ENCODE data around the gene METTL17.
A peak's percentile ranks its signal among the peaks of the same experiment; 100 is the strongest.
"Not testable (repeated sequence)": the region's sequence is repeated elsewhere in the genome, so short reads cannot be mapped to it uniquely, and the experiment has no call there.

Gene METTL17

DNA sequence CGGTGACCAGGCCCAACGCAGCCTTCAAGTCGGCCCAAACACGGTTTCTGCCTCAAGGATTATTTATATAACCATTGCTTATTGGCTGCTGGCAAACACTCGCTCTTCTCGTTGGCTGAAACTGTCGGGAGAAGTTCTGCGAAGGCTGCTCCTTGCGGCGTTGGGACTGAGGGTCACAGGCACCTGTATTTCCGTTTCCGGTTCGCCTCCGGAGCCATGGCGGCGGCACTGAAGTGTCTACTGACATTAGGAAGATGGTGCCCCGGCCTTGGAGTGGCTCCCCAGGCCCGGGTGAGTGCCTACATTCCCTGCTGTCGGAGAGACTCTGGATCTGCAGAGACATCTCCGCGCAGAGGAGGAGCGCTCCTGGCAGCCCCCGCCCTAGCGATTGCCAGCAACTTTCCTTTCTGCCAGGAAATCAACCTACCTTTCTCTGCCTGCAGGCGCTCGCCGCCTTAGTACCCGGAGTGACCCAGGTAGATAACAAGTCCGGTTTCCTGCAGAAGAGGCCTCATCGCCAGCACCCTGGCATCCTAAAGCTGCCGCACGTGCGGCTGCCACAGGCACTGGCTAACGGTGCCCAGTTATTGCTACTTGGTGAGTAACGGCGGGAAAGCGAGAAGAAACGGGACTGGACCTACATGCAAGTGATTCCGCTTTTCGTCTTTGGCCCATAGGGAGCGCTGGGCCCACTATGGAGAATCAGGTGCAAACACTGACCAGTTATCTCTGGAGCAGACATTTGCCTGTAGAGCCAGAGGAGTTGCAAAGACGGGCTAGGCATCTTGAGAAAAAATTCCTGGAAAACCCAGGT, at the start of gene METTL17:
METTL17 (plus strand) TSS at position 194 of the 814 bp plus-strand sequence; CDS start at position 217, 23 bp downstream.
- Histone ChIP-seq H3K4me3 (ENCODE audit: low read depth in 1 of 2, low read length in 1 of 2) (peak within 1 kb of the TSS; percentile 85 to 90), H3K27me3 (no peaks in the 10 kb centered on the region), H3K4me1 (ENCODE audit: control insufficient read depth in 1 of 2, insufficient read depth in 1 of 2, low read depth in 1 of 2, low read length in 1 of 2) (peaks cover 8 to 56% of the 10 kb centered on the region in 2 experiments), H3K27ac (peak within 1 kb of the TSS; percentile 81), H3K9me3 (no peaks in the 10 kb centered on the region), H3K36me3 (peaks cover 31% of the 10 kb centered on the region)
- no peak for TF ChIP-seq CTCF (IDR thresholded peaks at IDR 0.05)

- not testable (repeated sequence) for H3K27ac ChIP-seq; H3K4me3 ChIP-seq (ENCODE audit: low read depth in 1 of 2, low read length in 1 of 2)
Measured at GRCh38 chr14:20945146-20945545, 44.6 kb upstream of the METTL17 start.

DNA sequence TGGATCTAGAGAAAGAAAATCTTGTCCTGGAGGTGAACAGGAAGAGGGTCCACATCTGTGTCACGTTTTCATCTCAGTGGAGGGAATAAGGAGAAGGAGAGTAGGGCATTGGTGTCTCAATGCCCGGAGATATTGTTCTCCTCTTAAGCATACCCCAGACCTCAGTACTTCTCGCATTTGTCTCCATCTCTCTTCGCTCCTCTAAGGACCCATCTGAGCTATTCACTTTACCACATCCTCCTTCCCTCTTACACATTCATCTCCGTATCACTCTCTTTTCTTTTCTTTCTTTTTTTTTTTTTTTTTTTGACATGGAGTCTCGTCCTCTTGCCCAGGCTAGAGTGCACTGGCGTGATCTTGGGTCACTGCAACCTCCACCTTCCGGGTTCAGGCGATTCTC, 43.1 kb upstream of the METTL17 start:
- H3K27ac ChIP-seq; H3K36me3 ChIP-seq; H3K4me3 ChIP-seq (ENCODE audit: low read depth in 1 of 2, low read length in 1 of 2); H3K27me3 ChIP-seq; H3K9me3 ChIP-seq: not testable (repeated sequence)
- H3K4me1 ChIP-seq (ENCODE audit: control insufficient read depth in 1 of 2, insufficient read depth in 1 of 2, low read depth in 1 of 2, low read length in 1 of 2): peaks cover 2 to 17% of the 10 kb centered on the region in 2 experiments

More at GRCh38 chr14:20945146-20945545, 44.6 kb upstream of the METTL17 start:
- H3K9me3 ChIP-seq, H3K27me3 ChIP-seq, H3K36me3 ChIP-seq: not testable (repeated sequence)
- peaks cover 2 to 20% of the 10 kb centered on the region in 2 experiments for H3K4me1 ChIP-seq (ENCODE audit: control insufficient read depth in 1 of 2, insufficient read depth in 1 of 2, low read depth in 1 of 2, low read length in 1 of 2)

DNA sequence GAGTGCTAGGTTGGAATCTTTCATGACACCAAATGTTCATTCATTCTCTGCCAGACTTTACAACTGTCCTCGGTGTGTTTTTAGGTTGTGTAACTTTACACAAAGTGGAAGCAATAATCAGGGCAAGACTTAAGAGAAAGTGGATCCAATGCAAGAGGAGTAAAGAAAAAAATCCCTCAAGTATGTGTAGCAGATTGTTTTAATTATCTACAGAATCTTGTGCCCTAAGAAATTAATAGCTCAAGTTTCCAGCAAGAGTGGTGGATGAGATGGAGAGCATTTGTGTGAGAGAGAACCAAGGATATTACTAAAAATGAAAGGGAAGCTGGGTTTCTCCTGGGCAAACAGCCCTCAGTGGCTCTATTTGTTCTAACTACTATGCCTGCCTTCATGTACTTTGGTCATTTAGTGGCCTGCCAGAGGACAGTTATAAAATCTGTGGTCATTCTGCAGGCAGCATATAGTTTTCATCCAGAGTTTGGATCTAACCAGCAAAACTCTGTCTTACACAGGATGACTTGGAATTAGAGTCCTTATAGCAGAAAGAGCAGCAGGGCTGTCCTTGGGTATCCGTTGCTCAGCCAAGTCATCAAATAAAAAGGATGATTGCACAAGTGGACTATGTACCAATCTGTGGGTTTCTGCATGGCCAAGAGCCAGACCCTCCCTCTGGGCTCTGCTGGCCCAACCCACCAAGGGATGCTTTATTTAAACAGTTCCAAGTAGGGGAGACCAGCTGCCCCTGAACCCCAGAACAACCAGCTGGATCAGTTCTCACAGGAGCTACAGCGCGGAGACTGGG, 34.8 kb upstream of the METTL17 start, which contains the start of gene RNASE2:
RNASE2 (plus strand) TSS at position 752 of the 802 bp plus-strand sequence. CDS start 285 bp downstream, outside the sequence.
- Histone ChIP-seq H3K4me3 (ENCODE audit: low read depth in 1 of 2, low read length in 1 of 2) (peak within 1 kb of the TSS; percentile 25 to 35), H3K27ac (peak within 1 kb of the TSS; percentile 77), H3K4me1 (ENCODE audit: control insufficient read depth in 1 of 2, insufficient read depth in 1 of 2, low read depth in 1 of 2, low read length in 1 of 2) (peaks cover 53 to 57% of the 10 kb centered on the region in 2 experiments)
- not testable (repeated sequence) for H3K9me3 ChIP-seq, H3K36me3 ChIP-seq, H3K27me3 ChIP-seq

GRCh38 chr14:20955538-20955873, 34.3 kb upstream of the METTL17 start:
- H3K36me3 ChIP-seq, H3K9me3 ChIP-seq, H3K27me3 ChIP-seq: not testable (repeated sequence)
- H3K4me1 ChIP-seq (ENCODE audit: control insufficient read depth in 1 of 2, insufficient read depth in 1 of 2, low read depth in 1 of 2, low read length in 1 of 2): peaks cover 52 to 53% of the 10 kb centered on the region in 2 experiments
- H3K27ac ChIP-seq: peak overlapping the region; percentile 77
- peak overlapping the region; percentile 25 to 35 for H3K4me3 ChIP-seq (ENCODE audit: low read depth in 1 of 2, low read length in 1 of 2)

- no peak for TF ChIP-seq CTCF (IDR thresholded peaks at IDR 0.05)
- Histone ChIP-seq H3K27me3 (no peaks in the 10 kb centered on the region), H3K4me1 (ENCODE audit: control insufficient read depth in 1 of 2, insufficient read depth in 1 of 2, low read depth in 1 of 2, low read length in 1 of 2) (peaks cover 53 to 62% of the 10 kb centered on the region in 2 experiments), H3K27ac (peak overlapping the region; percentile 77), H3K36me3 (no peaks in the 10 kb centered on the region), H3K9me3 (no peaks in the 10 kb centered on the region), H3K4me3 (ENCODE audit: low read depth in 1 of 2, low read length in 1 of 2) (no peak overlapping the region)
Measured at GRCh38 chr14:20956376-20956976, 33.3 kb upstream of the METTL17 start.

- H3K9me3 ChIP-seq; H3K4me3 ChIP-seq (ENCODE audit: low read depth in 1 of 2, low read length in 1 of 2); H3K27ac ChIP-seq; H3K36me3 ChIP-seq; H3K27me3 ChIP-seq: not testable (repeated sequence)
- peaks cover 32 to 40% of the 10 kb centered on the region in 2 experiments for H3K4me1 ChIP-seq (ENCODE audit: control insufficient read depth in 1 of 2, insufficient read depth in 1 of 2, low read depth in 1 of 2, low read length in 1 of 2)
Measured at GRCh38 chr14:20958946-20959345, 30.8 kb upstream of the METTL17 start.

Measured in neutrophil (primary cell).